ENCODE results near the gene DCUN1D2.
"Not testable (repeated sequence)": the region's sequence is repeated elsewhere in the genome, so short reads cannot be mapped to it uniquely, and the experiment has no call there.

DCUN1D2 gene

GRCh38 chr13:113472355-113473025, 18.0 kb downstream of the DCUN1D2 start:
- no peak for DNase-seq
- intact Hi-C loops (cut with DNase I) = no loop called here

- intact Hi-C loops (cut with DNase I) = no loop called here
- no peak for DNase-seq
Measured at GRCh38 chr13:113471844-113472243, 18.7 kb downstream of the DCUN1D2 start.

DNA sequence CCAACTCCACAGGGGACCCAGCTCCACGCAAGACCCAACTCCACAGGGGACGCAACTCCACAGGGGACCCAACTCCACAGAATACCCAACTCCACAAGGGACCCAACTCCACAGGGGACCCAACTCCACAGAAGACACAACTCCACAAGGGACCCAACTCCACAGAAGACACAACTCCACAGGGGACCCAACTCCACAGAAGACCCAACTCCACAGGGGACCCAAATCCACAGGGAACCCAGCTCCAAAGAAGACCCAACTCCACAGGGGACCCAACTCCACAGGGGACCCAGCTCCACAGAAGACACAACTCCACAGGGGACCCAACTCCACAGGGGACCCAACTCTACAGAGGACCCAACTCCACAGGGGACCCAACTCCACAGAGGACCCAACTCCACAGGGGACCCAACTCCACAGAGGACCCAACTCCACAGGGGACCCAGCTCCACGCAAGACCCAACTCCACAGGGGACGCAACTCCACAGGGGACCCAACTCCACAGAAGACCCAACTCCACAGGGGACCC, 19.8 kb downstream of the DCUN1D2 start:
- DNase-seq; intact Hi-C loops (cut with DNase I): not testable (repeated sequence)

DNA sequence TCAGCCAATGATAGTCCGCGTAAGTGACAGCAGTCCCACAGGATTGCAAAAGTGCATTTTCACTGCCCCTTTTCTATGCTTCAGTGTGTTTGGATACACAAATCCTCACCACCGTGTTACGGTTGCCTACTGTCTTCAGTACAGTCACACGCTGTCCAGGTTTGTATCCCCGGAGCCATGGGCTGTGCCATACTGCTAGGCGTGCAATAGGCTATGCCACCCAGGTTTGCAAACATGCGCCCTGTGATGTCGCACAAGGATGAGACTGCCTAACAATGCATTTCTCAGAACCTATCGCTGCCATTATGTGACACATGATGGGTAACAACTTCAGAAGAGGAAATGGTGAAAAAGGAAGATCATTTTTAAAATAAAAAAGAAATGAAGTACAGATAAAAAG, 20.4 kb downstream of the DCUN1D2 start:
- no peak for DNase-seq
- intact Hi-C loops (cut with DNase I) = no loop called here

- intact Hi-C loops (cut with DNase I) = no loop called here
- no peak for DNase-seq
Measured at GRCh38 chr13:113469582-113469981, 20.9 kb downstream of the DCUN1D2 start.

DNA sequence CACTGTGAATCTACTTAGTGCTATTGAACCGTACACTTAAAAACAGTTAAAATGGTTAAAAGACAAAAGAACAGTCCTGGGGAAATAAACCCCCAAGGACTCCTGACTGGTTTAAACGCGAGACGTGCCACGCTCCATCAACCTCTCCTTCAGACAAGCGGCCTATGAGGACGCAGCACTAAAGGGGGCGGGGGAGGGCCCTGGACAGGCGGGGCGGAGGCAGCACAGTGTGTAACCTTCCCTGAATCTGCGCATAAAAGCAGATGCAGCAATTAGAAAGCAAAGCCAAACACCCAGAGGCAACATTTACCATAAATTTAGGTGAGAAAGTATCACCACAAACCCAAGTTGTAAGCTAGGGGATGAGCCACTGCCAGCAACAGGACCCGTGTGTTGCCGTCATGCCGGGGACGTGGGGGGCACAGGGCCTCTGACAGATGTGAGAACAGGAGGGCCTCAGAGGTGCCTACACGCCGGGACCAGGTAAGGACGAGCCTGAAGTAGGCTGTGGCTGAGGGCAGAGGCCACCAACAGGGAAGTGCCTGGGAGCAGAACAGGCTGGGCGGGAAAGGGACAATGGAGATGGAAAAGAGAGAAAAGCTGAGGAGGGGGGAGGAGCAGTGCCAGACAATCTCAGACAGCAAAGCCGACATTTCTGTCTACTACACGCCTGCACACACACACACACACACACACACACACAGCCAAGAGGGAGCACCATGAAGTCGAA, 21.9 kb downstream of the DCUN1D2 start:
- intact Hi-C loops (cut with DNase I) = no loop called here
- DNase-seq = no peak

GRCh38 chr13:113468029-113468428, 22.5 kb downstream of the DCUN1D2 start:
- intact Hi-C loops (cut with DNase I) = no loop called here

DNA sequence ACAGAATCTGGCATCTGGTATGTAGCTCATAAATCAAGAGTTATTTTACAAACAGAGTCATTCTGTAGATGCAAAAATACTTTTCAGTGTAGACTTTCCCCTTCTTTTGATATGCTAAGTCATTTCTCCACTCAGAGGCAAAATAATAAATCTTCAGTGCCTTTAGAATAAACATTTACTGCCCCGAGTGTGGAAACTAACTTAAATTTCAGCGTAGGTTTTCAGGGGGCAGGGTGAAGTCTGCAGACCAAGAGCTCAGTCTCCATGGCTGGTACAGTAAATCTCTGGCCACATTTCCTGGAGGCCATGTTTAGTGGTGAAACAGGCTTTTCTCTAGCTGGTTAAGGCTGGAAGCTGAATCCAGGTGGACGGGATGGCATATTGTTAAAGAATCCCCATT, 24.1 kb downstream of the DCUN1D2 start:
- no peak for DNase-seq
- intact Hi-C loops (cut with DNase I) = no loop called here

More at GRCh38 chr13:113468029-113468428, 22.5 kb downstream of the DCUN1D2 start:
- no peak for DNase-seq

DNA sequence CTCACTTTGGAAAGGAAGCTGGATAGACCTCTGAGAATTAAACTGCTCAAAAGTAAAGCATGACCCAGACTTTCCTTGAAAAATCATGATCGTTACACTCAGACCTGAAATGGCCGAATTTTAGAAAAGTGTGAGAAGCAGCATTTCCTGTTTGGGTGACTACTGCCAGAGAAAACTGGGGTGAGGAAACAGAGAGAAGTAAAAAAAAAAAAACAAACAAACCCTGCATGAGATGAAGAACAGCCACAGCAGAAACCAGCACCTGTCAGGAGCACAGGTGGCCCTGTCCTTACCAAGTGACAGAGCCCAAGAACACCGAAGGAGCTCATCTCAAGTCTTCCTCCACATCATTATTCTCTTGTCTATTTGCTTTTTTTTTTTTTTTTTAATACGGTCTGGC, 25.2 kb downstream of the DCUN1D2 start:
- intact Hi-C loops (cut with DNase I) = no loop called here
- DNase-seq = no peak

GRCh38 chr13:113464476-113464875, 26.0 kb downstream of the DCUN1D2 start:
- intact Hi-C loops (cut with DNase I) = no loop called here
- DNase-seq = no peak

DNA sequence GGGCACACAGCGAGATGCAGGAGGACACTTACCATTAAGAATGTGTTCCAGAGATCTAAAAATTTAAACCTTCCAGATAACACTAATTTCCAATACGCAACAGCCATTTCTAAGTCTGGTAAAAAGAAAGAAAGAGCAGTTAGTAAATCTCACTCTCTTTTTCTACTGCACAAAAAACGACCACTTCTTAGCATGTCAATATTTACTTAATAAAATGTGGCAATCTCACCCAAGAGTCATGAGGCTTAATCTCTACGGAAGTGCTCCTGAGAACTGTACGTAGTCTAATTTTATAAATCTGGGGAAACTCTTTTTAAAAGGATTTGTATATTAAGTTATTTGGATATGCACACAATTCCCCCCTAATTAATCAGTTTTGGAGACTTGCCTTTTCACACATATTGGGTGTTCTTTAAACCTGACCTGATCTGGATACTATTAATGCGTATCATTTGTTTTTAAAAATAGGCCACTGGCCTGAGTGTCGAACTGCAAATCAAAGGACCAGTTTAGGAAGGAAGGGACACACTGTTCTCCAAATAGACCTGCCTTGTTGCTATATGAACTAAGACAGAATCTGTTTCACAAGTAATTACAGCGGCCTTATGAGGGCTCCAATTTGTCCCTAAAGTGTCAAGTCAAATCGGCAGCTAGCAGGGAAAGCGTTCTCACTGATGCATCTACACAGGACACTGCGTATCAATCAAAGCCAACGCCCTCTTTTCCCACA, 29.3 kb downstream of the DCUN1D2 start:
- intact Hi-C loops (cut with DNase I) = no loop called here
- no peak for DNase-seq

- no peak for DNase-seq
Measured at GRCh38 chr13:113460599-113460998, 29.9 kb downstream of the DCUN1D2 start.

GRCh38 chr13:113460064-113460555, 30.4 kb downstream of the DCUN1D2 start:
- peak in 1 of 42 donors; percentile 12 for DNase-seq
- intact Hi-C loops (cut with DNase I) = no loop called here

More at GRCh38 chr13:113460599-113460998, 29.9 kb downstream of the DCUN1D2 start:
- intact Hi-C loops (cut with DNase I) = no loop called here

DNA sequence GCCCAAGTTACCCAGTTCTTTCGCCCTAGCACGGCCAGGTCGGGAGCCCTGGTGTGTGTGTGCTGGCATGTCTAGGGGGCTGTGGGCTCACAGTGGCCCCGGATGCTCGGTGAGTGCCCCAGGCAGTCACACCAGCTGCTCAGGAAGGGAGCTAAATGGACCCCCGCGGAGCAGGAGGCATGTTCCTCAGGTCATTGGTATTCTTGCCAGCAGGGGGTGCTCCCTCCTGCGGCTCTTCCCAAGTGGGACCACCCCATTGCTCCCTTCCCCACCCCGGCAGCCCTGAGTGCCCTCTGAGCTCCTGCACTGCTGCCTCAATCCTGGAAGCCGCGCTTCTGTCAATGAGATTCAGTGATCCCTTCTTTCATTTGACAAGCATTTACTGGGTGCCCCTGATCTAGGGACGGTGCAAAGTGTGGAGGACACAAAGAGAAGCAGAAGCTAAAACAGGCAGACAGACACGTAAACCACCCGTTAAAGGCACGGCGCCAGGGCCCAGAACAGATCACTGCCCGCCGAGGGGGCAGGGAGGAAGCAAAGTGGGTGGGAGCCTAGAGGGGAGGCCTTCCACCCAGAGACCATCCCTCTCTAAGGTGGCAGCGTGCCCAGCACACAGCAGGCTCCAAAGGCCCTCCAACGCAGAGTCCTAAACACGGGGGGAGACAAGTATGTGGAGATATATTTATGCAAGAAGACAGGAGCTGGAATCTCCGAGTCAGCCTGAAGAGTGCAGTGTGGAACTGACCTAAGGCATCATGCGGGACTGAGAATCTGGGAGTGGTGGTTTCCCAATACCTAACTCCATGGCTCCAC, 32.1 kb downstream of the DCUN1D2 start:
- intact Hi-C loops (cut with DNase I) = no loop called here

GRCh38 chr13:113457510-113457909, 33.0 kb downstream of the DCUN1D2 start:
- intact Hi-C loops (cut with DNase I) = no loop called here
- peak in 1 of 42 donors; percentile 28 for DNase-seq

More for the DNA sequence above, 32.1 kb downstream of the DCUN1D2 start:
- DNase-seq = no peak

DNA sequence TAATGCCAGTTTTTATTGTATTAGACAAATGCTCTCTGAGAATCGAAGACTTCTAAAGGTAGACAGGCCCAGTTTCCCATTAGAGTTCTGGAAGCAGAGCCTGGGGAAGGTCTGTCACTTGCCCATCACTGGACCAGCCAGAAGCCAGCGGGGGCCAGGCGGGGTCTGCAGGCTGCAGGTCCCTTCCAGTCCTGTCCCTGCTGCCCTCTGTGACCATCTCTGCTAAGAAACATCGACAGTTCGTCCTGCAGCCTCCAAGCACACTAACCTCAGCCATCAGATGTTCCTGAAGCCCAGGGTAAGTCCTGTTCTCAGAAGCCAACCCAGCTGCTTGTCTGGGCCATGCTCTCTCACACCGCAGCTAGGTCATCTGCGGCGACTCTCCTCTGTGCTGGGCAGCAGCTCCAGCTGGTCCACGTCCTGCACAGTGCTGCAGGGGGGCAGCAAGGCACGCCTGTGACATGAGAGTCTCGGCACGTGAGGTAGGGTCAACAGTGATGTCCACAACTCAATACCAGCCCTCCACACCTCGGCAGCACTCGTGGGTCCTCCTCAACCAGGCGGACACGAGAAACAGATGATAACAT, 34.3 kb downstream of the DCUN1D2 start:
- DNase-seq = peak in 1 of 42 donors; percentile 34
- intact Hi-C loops (cut with DNase I) = no loop called here

- peak in 3 of 42 donors; percentile 29 to 31 (median 30) for DNase-seq
- intact Hi-C loops (cut with DNase I) = no loop called here
Measured at GRCh38 chr13:113455384-113455783, 35.1 kb downstream of the DCUN1D2 start.

DNA sequence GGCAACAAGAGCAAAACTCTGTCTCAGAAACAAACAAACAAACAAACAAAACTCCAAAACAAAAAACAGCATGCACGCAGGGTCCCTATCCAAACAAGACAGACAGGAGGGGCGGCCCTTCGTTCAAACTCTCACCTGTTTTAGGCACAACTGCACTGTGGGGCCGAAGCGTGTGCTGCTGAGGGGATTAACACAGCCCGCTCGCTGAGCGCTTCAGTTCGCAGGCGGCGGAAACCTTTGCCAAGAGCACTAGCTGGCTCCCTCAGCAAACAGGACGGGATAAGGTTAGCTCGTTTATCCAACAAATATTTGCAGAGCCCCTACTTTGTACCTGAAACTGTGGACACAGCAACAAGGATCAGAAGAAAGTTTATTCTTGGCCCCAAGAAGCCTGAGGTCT, 35.6 kb downstream of the DCUN1D2 start:
- intact Hi-C loops (cut with DNase I) = no loop called here
- DNase-seq = peak in 1 of 42 donors; percentile 32

Data from head of caudate nucleus (tissue), 42 donors.